M059J (cell line): ENCODE results near the gene SEPTIN14. TPM values are rescaled to one million over a fixed set of nuclear protein-coding genes. Genes with fewer than 3 reads are reported as not detected.
A peak's percentile ranks its signal among the peaks of the same experiment; 100 is the strongest.
"Not testable (repeated sequence)": the region's sequence is repeated elsewhere in the genome, so short reads cannot be mapped to it uniquely, and the experiment has no call there.

Experiments
- DNase-seq: peaks from one replicate; pipeline ENCODE4 v3.0.0-alpha.2; 2012; ENCODE audit warnings: low read depth
- total RNA-seq: library from RNA; depleted of rRNA; stranded (reverse); fragments of >200 nt; shearing (Covaris generic); gene quantifications from 2 replicates; pipeline ENCODE4 v1.2.3, GENCODE V29; 2014; rRNA removed

SEPTIN14 gene
- total RNA-seq, 1 experiment from 2014 or later: not detected

DNA sequence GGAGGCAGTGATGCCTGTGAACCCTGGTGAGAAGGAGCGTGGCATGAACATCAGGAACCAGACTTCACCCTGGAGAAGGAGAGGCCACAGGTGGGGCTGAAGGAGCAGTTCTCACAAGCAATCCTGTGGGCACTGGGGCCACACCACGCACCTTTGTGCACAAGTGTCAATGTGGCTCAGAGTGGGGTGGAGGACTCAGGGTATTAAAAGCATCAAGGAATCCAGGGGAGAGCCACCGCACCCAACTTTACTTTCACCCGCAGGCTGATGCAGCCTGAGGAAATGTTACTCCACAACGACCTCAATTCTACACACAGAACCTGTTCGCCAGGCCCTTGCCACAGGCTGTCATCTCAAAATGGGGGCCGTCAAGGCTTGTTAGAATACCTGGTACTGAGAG, 77.1 kb downstream of the SEPTIN14 start:
- not testable (repeated sequence) for DNase-seq

DNA sequence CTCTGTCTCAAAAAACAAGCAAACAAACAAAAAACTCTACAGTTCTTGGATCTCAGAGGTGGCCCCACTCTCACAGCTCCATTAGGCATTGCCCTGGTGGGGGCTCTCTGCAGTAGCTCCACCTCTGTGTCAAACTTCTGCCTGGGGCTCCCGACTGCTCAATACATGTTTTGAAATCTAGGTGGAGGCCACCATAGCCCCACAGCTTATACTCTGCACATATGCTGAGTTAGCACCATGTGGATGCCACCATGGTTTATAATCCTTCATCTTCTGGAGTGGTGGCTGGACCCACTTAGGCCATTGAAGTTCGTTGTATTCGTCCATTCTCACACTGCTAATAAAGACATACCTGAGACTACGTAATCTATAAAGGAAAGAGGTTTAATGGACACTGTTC, 78.4 kb downstream of the SEPTIN14 start:
- no peak for DNase-seq

GRCh38 chr7:55778631-55779030, 83.9 kb downstream of the SEPTIN14 start:
- DNase-seq: no peak

DNA sequence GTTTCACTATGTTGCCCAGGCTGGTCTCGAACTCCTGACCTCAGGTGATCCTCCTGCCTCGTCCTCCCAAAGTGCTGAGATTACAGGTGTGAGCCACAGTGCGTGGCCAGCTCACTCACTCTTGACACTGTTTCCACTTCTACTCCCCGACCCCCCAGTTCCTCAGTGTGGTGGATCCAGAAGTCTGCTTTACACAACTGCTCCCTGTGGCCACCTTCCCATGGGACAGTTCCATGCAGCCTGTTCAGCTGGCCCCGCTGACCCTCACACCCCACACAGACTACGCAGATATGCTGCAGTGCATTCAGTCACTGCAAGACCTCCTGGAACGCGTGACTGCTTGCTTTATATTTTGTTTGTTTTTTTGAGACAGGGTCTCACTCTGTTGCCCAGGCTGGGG, 86.4 kb downstream of the SEPTIN14 start:
- no peak for DNase-seq

DNA sequence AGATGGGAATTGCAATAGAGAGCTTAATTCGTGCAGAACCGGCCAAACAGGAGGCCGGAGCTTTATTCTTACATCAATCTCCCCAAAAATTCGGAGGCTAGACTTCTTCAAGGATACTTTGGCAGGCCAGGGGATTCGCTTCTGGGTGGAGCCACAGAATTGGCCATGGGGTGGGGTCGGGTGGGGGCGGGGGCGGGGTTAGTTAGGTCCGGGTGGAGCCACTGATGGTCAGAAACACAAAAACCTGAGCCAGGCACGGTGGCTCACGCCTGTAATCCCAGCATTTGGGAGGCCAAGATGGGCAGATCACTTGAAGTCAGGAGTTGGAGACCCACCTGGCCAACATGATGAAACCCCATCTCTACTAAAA, 87.5 kb downstream of the SEPTIN14 start:
- no peak for DNase-seq

- DNase-seq: no peak
Observed at GRCh38 chr7:55774327-55775050, 88.1 kb downstream of the SEPTIN14 start.

DNA sequence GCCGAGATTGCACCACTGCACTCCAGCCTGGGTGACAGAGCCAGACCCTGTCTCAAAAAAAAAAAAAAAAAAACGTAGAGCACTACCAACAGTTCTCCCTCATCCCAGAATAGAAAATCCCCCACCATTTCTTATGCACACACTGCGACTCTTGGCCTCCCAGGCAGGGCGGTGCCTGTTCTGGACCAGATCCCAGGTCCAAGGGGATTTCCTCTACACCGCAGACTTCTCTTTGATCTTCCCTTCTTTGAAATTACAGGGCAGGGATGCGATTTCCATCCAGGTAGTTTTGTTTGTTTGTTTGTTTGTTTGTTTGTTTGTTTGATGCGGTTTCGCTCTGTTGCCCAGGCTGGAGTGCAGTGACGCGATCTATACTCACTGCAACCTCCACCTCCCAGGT, 91.8 kb downstream of the SEPTIN14 start:
- peak; percentile 3 for DNase-seq

GRCh38 chr7:55753274-55753862, 109.2 kb downstream of the SEPTIN14 start:
- not testable (repeated sequence) for DNase-seq

- not testable (repeated sequence) for DNase-seq
Observed at GRCh38 chr7:55744706-55745105, 117.8 kb downstream of the SEPTIN14 start.

Other genes starting within 250 kb of the SEPTIN14 start
- 0.84 and 2.8 TPM in 2 replicates for gene ZNF713, start 24.7 kb upstream of the SEPTIN14 start, total RNA-seq
- 15.9 and 20.3 TPM in 2 replicates for gene MRPS17, start 89.1 kb upstream of the SEPTIN14 start, total RNA-seq
- 56.7 and 65.8 TPM in 2 replicates for gene NIPSNAP2, start 101.8 kb upstream of the SEPTIN14 start, total RNA-seq
- gene PSPH, start 188.7 kb upstream of the SEPTIN14 start, total RNA-seq: 47.8 and 50.8 TPM in 2 replicates
- gene CCT6A, start 189.0 kb upstream of the SEPTIN14 start, total RNA-seq: 273 and 299 TPM in 2 replicates
- gene SUMF2, start 201.5 kb upstream of the SEPTIN14 start, total RNA-seq: 106 and 128 TPM in 2 replicates
- 0.12 TPM in 1 of 2 replicates, not detected in the other for gene PHKG1, start 230.2 kb upstream of the SEPTIN14 start, total RNA-seq
- gene CHCHD2, start 243.7 kb upstream of the SEPTIN14 start, total RNA-seq: 669 and 764 TPM in 2 replicates